GM19025 (cell line): ENCODE measurements around the gene GNB1L.
"Not testable (repeated sequence)": the region's sequence is repeated elsewhere in the genome, so short reads cannot be mapped to it uniquely, and the experiment has no call there.

Experiments used
- ATAC-seq: cut with Tn5 transposase; IDR thresholded peaks from one replicate; pipeline ENCODE4 v1.9.1; 2021; ENCODE audit warnings: mild to moderate bottlenecking, low read depth, moderate library complexity; ENCODE audit not compliant: unreplicated experiment

Gene GNB1L

GRCh38 chr22:19786959-19787848 lies 67.5 kb downstream of the GNB1L start:
- ATAC-seq: no peak

GRCh38 chr22:19786264-19786585 lies 68.4 kb downstream of the GNB1L start:
- ATAC-seq: no peak

- ATAC-seq: no peak
These were observed 69.0 kb downstream of the GNB1L start for GRCh38 chr22:19785461-19786263.

DNA sequence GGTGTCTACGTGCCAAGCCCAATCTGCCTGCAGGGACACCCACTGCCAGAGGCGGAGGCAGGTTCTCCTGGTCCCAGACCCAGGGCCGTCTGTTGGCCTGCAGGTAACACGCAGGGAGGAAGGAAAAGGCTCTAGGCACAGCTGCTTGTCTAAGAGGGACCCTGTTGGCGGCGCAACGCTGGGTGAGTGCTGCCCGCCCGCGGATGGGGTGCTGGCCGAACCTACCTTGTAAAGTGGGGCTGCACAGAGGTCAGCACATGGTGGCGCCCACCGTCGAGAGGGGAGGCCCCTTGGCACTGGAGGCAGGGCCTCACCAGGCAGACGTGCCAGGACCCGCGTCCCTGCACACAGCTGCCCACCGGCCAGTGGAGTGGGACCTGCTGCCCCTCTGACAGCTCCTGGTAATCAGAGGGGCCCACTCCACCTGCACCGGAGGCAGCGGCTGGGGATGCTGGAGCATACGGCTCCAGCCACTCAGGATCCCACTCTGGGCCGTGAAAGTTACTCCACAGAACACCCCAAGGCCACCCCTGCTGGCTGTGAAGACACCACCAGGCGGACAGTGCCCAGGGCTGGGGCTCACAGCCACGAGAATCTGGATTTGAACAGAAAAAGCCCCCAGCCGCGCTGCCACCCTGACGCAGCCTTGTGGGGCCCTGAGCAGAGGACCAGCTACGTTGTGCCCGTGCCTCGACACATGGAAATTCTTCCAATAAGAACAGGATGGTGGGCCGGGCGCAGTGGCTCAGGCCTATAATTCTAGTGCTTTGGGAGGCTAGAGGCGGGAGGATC lies 70.1 kb downstream of the GNB1L start:
- ATAC-seq: no peak

DNA sequence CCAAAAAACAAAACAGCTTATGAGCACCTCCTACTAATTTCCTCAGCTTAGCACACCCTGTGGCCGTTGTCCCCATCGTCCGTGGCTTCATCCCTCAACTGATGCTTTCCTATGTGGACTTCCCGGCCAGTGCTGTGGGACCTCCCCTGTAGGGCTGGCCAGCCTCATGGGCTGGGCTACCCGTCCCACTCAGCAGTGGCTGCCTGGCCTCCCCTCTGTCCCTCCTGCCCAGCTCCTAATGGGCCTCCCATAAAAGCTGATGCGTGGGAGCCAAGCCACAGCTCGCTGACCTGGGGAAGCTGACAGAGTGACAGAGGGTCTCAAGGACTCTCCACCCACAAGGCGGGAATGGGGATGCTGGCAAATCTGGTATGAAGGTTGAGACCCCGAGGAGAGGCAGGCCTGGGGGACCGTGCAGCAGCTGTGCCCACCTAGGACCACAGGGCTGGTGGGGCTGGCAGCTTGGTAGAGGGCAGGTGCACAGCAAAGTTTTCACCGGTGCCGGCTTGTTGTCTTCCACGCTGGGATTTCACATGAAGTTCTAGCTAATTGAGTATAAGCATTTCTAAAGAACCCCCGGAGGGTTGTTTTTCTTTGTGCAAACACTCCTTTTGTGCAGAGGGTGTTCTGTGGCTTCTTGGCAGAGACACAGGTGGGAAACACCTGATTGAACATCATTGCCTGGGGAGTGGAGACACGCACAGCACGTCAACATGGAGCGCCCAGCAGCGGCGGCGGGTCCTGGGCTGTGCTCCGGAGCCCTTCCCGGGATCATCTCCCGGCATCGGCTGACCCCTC lies 70.9 kb downstream of the GNB1L start:
- no peak for ATAC-seq

DNA sequence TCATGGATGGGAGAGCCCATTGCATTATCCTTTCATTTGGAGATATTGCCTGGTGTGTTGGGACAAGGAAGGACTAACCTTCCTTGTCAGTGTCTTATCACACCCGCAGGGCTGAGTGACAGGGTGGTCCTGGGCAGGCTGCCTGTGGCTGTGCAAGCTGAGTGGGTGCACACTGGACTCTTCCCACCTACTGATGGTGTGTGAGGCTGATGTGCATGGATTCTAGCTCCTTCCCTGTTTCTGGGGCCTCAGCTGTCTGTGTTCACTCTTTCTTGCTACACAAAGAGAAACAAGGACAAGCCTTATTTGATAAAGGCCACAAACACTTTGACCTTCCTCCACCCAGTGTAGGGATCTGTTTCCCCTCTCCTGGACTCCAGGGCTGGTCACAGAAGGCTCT lies 72.1 kb downstream of the GNB1L start:
- no peak for ATAC-seq

DNA sequence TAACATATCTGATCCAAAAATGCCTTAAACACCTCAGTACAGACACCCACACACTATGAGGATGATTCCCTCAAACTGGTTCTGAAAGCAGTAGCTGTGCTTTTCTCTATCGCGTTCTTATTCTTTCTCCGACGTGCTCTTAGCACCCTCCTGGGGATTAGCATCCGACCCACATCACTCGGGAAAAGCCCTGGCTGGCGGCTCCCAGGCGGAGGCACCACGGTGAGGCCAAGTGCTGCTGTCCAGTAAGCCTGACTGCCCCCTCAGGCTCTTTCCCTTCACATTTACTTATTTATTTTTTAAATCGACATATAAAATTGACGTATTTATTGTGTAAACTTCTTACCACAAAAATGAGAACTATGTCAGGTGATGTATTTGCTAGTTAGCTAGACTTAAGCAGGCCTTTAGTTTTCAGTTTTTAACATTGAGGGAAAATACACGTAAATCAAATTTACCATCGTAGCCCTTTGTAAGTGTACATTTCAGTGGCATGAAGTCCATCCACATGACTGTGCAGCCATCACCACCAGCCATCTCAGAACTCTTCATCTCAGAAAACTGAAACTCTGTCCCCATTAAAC lies 74.9 kb downstream of the GNB1L start:
- ATAC-seq: no peak

DNA sequence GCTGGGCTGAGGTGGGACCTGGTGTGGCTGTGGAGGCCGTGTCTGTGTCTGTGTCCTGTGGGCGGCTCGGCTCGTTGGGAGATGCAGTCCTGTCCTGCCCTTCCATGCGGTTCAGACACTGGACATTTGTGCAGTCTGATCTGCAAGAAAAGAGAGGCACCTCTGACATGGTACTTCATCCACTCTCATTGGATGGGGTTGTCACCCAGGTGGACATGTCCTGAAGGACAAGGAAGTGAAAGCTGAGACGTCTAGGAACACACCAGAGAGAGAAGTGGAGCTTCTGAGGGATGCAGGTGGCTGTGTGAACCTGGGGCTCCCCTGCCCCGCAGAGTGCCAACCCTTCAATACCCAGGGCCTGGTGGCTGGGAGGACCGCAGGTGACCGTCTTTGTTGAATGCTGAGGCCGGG lies 75.7 kb downstream of the GNB1L start:
- ATAC-seq: no peak

DNA sequence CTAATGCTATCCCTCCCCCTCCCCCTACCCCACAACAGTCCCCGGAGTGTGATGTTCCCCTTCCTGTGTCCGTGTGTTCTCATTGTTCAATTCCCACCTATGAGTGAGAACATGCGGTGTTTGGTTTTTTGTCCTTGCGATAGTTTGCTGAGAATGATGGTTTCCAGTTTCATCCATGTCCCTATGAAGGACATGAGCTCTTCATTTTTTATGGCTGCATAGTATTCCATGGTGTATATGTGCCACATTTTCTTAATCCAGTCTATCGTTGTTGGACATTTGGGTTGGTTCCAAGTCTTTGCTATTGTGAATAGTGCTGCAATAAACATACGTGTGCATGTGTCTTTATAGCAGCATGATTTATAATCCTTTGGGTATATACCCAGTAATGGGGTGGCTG lies 77.5 kb downstream of the GNB1L start:
- not testable (repeated sequence) for ATAC-seq

DNA sequence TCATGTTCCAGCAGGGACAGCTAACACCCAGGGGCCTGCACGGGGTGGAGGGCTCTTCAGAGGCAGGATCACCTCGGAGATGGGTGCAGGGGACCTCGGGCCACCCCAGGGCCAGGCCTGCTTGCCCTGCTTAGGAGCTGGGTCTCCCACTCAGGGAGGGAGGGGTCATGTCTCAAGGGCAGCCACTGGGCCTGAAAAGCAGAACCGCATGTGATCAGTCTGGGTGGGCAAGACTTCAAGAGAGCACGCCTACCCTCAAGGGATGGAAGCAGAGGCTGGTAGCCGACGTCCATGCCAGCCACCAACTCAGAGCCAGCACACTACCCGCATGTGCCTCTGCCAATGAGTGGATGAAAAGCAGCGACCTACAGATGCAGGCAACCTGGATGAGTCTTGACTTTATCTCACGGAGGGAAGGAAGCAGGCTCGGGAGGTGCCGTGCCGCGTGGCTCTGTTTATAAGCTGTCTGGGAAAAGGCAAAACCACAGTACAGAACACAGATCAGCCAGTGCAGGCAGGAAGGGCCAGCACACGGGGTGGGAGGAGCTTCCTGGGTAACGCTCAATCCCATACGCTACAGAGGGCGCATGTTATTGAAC lies 78.1 kb downstream of the GNB1L start:
- ATAC-seq: no peak

GRCh38 chr22:19775496-19776325 lies 79.0 kb downstream of the GNB1L start:
- ATAC-seq: no peak

- no peak for ATAC-seq
These were observed 80.0 kb downstream of the GNB1L start for GRCh38 chr22:19774628-19775027.

DNA sequence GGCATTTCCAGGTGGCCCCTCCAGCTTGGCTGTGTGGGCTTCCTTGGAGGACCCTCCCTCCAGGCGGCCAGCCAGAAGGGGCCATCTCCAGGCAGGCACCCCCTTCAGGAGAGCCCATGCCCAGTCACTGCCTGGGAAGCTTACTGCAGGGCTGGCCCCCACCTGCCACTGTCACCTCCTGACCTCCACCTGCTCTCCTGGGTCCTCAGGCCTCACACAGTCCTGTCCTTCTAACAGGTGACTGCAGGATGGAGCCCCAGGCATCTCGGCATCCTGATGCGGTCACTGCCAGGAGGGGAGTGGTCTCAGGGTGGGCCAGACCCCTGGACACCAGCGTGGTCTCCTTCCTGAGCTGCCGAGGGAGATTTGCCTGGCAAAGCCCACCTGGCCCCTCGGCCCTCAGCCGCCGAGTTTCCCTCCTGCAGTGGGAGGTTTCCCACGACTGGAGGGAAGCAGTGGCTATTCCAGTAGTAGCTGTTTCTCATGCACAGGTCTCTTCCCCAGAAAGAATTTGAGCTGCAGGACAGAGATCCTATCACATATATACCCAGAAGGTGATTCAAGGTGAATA lies 81.1 kb downstream of the GNB1L start:
- no peak for ATAC-seq

GRCh38 chr22:19772673-19773469 lies 81.8 kb downstream of the GNB1L start:
- peak; percentile 67 for ATAC-seq

- ATAC-seq: no peak
These were observed 82.3 kb downstream of the GNB1L start for GRCh38 chr22:19772422-19772672.

GRCh38 chr22:19770349-19771220 lies 84.1 kb downstream of the GNB1L start:
- ATAC-seq: no peak

GRCh38 chr22:19769393-19769715 lies 85.3 kb downstream of the GNB1L start:
- ATAC-seq: no peak
